OCI-LY7 (cell line): Measurements from ENCODE around the gene CORO2B. TPM values are rescaled to one million over a fixed set of nuclear protein-coding genes. Genes with fewer than 3 reads are reported as not detected.

Experiments used
- BruUV-seq: library from RNA; stranded (reverse); fragments of 400-500 nt; replicated peaks from 2 replicates; lab custom pipeline; 2021; lab: Mats Ljungman, UMichigan
- CTCF ChIA-PET: fragments of 300-600 bp; sonication (Branson Sonifier 250); formaldehyde crosslinking; loops from one replicate; lab custom pipeline; 2022; ENCODE audit warnings: antibody characterized with exemption; ENCODE audit not compliant: unreplicated experiment; lab: Charles Lee
- POLR2A ChIA-PET: fragments of 300-600 bp; sonication (Branson Sonifier 250); formaldehyde crosslinking; loops from one replicate; lab custom pipeline; 2022; ENCODE audit warnings: antibody characterized with exemption; lab: Charles Lee
- DNase-seq: peaks from one replicate; pipeline ENCODE4 v3.0.0-alpha.2; 2015; ENCODE audit warnings: low spot score
- H2AFZ ChIP-seq: fragments of 200-600 bp; sonication (generic), shearing (Covaris generic); 2 replicates; pipeline ENCODE4 v1.6.1; 2014; ENCODE audit warnings: mild to moderate bottlenecking, antibody characterized with exemption, low read length, moderate library complexity
- H3K27ac ChIP-seq: fragments of 200-600 bp; sonication (generic); 2 replicates; pipeline ENCODE4 v1.5.1; 2014; ENCODE audit warnings: mixed run types, low read depth, mild to moderate bottlenecking, moderate library complexity, low read length, inconsistent platforms; ENCODE audit not compliant: poor library complexity, severe bottlenecking
- H3K36me3 ChIP-seq: fragments of 200-600 bp; sonication (generic); 2 replicates; pipeline ENCODE4 v1.6.1; 2014; ENCODE audit warnings: mild to moderate bottlenecking, antibody characterized with exemption, low read length, moderate library complexity, mixed read lengths; ENCODE audit not compliant: insufficient read depth
- H3K4me1 ChIP-seq: fragments of 200-600 bp; sonication (generic); 2 replicates; pipeline ENCODE4 v1.5.1; 2014; ENCODE audit warnings: mild to moderate bottlenecking, low read length; ENCODE audit not compliant: insufficient read depth, poor library complexity, severe bottlenecking
- H3K4me2 ChIP-seq: fragments of 200-600 bp; sonication (generic); 2 replicates; pipeline ENCODE4 v1.6.1; 2014; ENCODE audit warnings: mild to moderate bottlenecking, low read length
- H3K4me3 ChIP-seq: fragments of 200-600 bp; sonication (generic); 2 replicates; pipeline ENCODE4 v1.5.1; 2014; ENCODE audit warnings: mild to moderate bottlenecking, low read depth, low read length; ENCODE audit not compliant: poor library complexity, severe bottlenecking
- H3K79me2 ChIP-seq: fragments of 200-600 bp; sonication (generic); 2 replicates; pipeline ENCODE4 v1.6.1; 2016; ENCODE audit warnings: low read depth, mild to moderate bottlenecking, low read length, moderate library complexity, mixed read lengths; ENCODE audit not compliant: insufficient read depth
- H3K9me2 ChIP-seq: fragments of 200-600 bp; sonication (generic); 2 replicates; pipeline ENCODE4 v1.6.1; 2016; ENCODE audit warnings: mild to moderate bottlenecking, low read length, mixed read lengths; ENCODE audit not compliant: insufficient read depth
- H3K9me3 ChIP-seq: fragments of 200-600 bp; sonication (generic); 2 replicates; pipeline ENCODE4 v1.6.1; 2014; ENCODE audit warnings: mild to moderate bottlenecking, mixed run types, low read length, mixed read lengths
- H4K20me1 ChIP-seq: fragments of 200-600 bp; sonication (generic); 2 replicates; pipeline ENCODE4 v1.6.1; 2014; ENCODE audit warnings: mild to moderate bottlenecking, antibody characterized with exemption, low read length, moderate library complexity, mixed read lengths; ENCODE audit not compliant: insufficient read depth
- EZH2phosphoT487 ChIP-seq: fragments of 200-600 bp; sonication (generic); IDR thresholded peaks from 2 replicates; pipeline ENCODE4 v1.6.1; 2018; ENCODE audit warnings: low read depth, borderline replicate concordance, mild to moderate bottlenecking, mixed run types, antibody characterized with exemption, low read length, moderate library complexity, mixed read lengths
- intact Hi-C: fragments of 100-400 bp; cut with micrococcal nuclease; formaldehyde crosslinking; loops from one replicate; pipeline ENCODE4 v1.10.0; 2022; ENCODE audit not compliant: unreplicated experiment
- total RNA-seq, 2 experiments: library from RNA; depleted of rRNA in 1 of 2; stranded (reverse); fragments of >200 nt in 1 of 2; shearing (Covaris generic) in 1 of 2; gene quantifications; 2 replicates each; pipeline ENCODE4 v1.2.3, GENCODE V29; 2014 to 2022
- TF ChIP-seq, protein P1 (sequence below): fragments of 200-600 bp; sonication (generic); conservative IDR thresholded peaks from 2 replicates; pipeline ENCODE4 v1.5.1; 2014; ENCODE audit warnings: mild to moderate bottlenecking, antibody characterized with exemption, low read length, moderate library complexity, mixed read lengths

Gene CORO2B
- total RNA-seq, 2 experiments from 2014 or later = 7.4 to 12.5 TPM

DNA sequence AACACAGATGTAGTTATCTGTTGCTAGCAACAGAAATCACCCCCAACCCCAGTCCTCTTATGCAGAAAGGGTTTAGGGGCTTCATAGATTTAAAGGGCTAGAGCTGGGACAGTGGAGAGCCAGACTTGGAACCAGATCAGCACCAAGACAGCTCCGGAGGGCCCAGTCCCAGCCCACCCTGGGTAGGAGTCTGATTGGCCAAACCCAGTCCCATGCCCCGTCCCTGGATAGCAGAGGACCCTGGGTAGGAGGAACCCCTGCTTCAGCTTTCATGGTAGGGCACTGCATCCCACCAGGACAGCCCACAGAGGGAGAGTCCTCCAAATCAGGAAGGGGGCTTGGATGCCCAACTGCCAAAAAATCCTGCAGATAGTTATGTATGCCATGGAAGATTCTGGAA, 103.0 kb downstream of the CORO2B start:
- Histone ChIP-seq H2AFZ (no peak overlapping the region), H3K79me2 (no peaks in the 10 kb centered on the region), H3K27ac (no peak overlapping the region), H3K9me2 (no peaks in the 10 kb centered on the region), H3K4me3 (no peak overlapping the region), H3K4me2 (no peak overlapping the region), H4K20me1 (no peaks in the 10 kb centered on the region), H3K9me3 (no peaks in the 10 kb centered on the region), H3K36me3 (no peaks in the 10 kb centered on the region; the same call in 1 of the 2 replicates), H3K4me1 (peaks cover 12% of the 10 kb centered on the region)
- BruUV-seq = no TSS peak
- DNase-seq = no peak
- ChIA-PET CTCF (no interaction called here), POLR2A (no interaction called here)
- TF ChIP-seq, protein P1, sequence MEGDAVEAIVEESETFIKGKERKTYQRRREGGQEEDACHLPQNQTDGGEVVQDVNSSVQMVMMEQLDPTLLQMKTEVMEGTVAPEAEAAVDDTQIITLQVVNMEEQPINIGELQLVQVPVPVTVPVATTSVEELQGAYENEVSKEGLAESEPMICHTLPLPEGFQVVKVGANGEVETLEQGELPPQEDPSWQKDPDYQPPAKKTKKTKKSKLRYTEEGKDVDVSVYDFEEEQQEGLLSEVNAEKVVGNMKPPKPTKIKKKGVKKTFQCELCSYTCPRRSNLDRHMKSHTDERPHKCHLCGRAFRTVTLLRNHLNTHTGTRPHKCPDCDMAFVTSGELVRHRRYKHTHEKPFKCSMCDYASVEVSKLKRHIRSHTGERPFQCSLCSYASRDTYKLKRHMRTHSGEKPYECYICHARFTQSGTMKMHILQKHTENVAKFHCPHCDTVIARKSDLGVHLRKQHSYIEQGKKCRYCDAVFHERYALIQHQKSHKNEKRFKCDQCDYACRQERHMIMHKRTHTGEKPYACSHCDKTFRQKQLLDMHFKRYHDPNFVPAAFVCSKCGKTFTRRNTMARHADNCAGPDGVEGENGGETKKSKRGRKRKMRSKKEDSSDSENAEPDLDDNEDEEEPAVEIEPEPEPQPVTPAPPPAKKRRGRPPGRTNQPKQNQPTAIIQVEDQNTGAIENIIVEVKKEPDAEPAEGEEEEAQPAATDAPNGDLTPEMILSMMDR = no peak
- no peak for TF ChIP-seq EZH2phosphoT487
- intact Hi-C loops = no loop called here

DNA sequence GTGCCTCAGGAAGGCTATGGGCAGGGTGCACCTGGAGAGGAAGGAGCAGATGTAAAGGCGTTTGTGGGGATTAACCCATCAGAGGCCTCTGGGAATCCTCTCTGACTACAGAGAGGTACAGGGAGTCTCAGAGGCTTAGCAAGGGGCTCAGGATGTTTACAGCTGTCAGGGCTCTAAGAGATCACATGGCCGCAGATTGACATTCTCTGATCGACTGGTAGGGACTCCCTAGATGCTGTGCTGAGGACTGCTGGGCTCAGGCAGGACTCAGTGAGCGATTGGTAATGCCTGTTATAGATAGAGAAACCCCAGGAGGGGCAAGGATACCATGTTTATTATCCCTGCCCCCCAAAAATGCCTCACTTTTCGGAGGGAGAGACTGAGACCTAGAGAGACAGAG, 103.5 kb downstream of the CORO2B start:
- CTCF ChIA-PET = no interaction called here
- intact Hi-C loops = no loop called here
- no TSS peak for BruUV-seq

DNA sequence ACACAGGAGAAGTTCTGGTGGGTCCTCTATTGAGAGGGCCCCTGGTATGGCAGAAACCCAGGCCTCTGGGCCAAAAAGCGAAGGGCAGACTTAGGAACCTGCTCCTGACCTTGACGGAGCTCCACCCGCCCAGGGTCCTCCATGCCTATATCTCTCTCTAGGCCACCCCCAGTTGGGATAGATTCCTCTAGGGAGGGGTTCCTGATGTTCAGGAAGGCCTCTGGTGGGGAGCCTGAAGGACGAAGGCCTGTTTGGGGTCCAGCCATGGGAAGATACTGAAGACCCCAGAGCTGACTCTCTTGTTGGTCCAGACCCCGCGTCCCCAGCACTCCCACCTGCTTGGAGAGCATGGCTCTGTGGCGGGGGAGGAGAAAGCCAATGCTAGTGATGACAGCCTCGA, 104.2 kb downstream of the CORO2B start:
- no peak for DNase-seq
- H3K4me2 ChIP-seq = no peak overlapping the region
- H3K27ac ChIP-seq = no peak overlapping the region
- CTCF ChIA-PET = no interaction called here
- H3K9me3 ChIP-seq = no peaks in the 10 kb centered on the region
- no peaks in the 10 kb centered on the region for H3K9me2 ChIP-seq
- H3K4me1 ChIP-seq = peaks cover 12% of the 10 kb centered on the region
- H3K79me2 ChIP-seq = no peaks in the 10 kb centered on the region
- intact Hi-C loops = no loop called here
- no peak overlapping the region for H2AFZ ChIP-seq
- POLR2A ChIA-PET = no interaction called here
- no TSS peak for BruUV-seq
- H4K20me1 ChIP-seq = no peaks in the 10 kb centered on the region
- H3K36me3 ChIP-seq = no peaks in the 10 kb centered on the region; the same call in 1 of the 2 replicates
- H3K4me3 ChIP-seq = no peak overlapping the region
- TF ChIP-seq EZH2phosphoT487 = no peak
- TF ChIP-seq, protein P1 = no peak

More for the DNA sequence above, 103.5 kb downstream of the CORO2B start:
- Histone ChIP-seq H3K36me3 (no peaks in the 10 kb centered on the region; the same call in 1 of the 2 replicates), H3K79me2 (no peaks in the 10 kb centered on the region), H3K27ac (no peak overlapping the region), H3K9me2 (no peaks in the 10 kb centered on the region), H4K20me1 (no peaks in the 10 kb centered on the region), H3K4me3 (no peak overlapping the region), H3K4me1 (peaks cover 12% of the 10 kb centered on the region), H3K4me2 (no peak overlapping the region), H2AFZ (no peak overlapping the region), H3K9me3 (no peaks in the 10 kb centered on the region)
- TF ChIP-seq EZH2phosphoT487 = no peak
- TF ChIP-seq, protein P1 = no peak
- peak; percentile 74 for DNase-seq
- POLR2A ChIA-PET = no interaction called here
